ELR (cell line): ENCODE measurements around the gene WWOX.

ENCODE experiments used
- DNase-seq: peaks from one replicate; pipeline ENCODE4 v3.0.0-alpha.2; 2015; ENCODE audit warnings: low read depth

Gene WWOX

DNA sequence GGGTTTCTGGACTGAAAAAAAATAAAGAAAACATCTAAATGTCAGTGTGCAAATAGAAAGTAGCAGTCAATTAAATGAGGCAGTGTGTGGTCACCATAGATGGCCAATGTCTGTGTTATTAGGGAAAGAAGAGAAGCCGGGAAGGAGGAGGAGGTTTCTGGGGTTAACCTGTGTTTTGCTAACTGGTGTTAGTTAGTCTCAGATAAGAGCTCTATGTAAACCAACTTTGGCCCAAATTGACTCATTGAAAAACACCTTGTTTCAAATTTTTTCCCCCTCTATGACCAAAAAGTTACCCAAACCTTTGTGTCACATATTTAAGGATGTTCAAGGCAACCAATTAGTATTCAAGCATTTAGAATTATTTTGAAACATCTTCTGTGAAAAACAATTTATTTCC, 970.2 kb downstream of the WWOX start:
- DNase-seq = no peak

DNA sequence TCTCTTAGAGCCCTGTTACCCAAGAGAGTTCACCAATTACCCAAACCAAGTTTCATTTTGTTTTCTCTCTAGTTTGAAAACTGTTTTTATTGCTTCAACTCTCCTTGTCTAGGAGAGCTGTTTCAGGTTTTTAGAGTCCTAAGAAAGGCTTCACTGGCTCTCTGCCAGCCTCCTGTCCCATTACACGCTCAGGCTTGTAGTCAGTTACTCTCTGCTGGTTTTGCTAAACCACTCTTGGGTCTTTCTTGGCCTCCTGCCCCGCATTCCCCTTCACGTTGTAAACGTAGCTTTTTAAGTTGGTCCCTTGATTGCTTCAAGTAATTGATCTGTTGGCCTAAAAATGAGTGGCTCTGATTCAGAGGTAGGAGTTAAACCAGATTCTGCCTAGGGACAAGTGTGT, 972.0 kb downstream of the WWOX start:
- no peak for DNase-seq

DNA sequence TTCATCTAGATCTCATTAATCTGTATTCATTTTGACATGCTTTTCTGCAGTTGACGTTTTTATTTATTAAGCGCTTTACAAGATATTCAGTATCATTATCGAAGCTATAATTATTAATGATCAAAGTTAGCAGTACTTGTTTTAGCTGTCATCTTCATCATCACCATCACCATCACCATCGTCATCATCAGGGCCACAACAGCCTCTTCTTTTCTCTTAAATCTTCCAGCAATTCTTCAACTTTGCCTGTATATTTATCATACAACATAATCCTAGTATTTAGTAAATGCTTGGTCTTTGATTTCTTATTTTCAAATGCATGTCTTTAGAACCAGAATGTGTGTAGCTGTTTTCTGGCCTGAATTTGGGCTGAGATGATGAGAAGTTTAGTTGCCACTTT, 973.1 kb downstream of the WWOX start:
- no peak for DNase-seq

DNA sequence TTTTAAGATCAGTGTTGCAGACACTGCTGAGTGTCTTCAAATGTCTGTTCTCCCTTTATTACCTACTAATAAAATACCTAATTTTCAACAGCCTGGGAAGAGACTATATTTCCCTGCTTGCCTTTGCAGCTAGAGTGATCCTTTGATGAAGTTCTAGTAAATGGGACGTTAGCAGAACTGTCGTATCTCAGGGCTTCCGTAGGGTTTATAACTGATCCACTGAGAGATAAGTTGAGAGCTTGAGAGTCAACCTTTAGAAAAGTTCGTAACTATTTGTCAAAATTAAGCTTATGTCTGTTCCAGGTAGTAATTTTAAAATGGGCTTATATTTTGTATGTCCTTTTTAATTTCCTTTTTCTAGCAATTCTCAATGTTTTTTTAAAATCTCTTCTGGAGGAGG, 974.1 kb downstream of the WWOX start:
- no peak for DNase-seq

DNA sequence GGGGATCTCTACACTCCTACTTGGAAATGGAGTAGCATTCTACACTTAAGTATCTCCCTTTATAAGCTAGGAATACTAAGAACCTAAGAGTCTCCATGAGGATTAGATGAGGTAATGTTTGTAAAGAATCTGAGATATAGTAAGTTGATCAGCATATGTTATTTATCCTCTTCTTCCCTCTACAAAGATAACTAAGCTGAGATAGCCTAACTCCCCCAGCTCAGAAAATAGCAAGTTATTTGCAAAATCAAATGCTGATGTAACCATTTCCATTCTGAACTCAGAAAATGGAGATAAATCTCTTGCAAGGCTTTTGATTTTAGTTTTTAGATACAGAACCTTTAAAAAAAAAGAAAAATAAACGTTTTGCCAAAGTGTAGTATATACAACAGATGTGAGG, 975.1 kb downstream of the WWOX start:
- DNase-seq = no peak

DNA sequence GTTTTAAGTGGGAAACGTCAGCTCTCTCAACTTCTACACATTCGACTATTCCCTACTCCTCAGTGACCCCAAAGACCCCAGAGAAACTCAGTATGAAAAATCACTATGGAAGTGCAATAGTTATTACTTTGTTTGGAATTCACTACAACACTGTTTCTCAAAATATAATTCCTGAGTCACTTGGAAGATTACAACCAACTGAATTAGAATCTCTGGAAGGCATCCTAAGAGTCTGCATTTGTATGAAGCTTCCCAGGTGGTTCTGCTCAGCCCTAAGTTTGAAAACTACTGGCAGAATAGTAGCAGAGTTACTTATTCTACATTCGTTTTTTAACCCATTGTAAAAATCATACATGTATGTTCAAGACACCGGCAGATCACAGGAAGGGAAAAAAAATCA, 975.5 kb downstream of the WWOX start:
- no peak for DNase-seq

DNA sequence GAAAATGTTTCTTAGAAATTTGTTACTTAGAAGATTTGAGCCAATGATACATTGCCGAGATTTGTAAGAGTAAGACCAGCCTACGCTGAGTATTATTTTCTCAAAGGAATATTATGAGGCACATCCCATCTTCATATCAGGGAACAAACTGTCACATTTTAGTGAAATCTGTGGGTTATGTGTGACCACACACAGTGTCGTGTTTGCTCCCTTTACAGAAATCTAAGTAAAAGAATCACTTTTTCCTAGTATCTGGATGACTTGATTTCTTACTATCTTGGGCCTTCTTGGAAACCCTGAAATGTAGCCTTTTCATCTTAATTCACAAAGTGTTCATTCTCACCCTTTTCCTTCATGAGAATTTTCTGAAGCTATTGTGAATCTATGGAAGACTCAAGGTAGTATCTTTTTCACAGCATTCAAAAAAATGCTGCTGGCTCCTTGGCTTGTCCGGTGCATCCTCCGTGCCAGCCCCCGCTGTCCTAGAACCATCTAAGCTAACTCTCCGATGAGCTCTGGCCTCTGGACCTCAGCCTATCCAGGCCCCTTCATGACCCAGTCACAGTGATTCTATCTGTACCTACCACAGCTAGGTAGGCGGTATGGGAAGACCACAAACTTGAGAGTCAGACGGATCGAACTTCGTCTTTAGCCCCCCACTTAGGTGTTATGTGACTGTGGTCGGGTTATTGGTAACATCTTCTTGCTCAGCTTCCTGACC, 976.8 kb downstream of the WWOX start:
- DNase-seq = no peak

DNA sequence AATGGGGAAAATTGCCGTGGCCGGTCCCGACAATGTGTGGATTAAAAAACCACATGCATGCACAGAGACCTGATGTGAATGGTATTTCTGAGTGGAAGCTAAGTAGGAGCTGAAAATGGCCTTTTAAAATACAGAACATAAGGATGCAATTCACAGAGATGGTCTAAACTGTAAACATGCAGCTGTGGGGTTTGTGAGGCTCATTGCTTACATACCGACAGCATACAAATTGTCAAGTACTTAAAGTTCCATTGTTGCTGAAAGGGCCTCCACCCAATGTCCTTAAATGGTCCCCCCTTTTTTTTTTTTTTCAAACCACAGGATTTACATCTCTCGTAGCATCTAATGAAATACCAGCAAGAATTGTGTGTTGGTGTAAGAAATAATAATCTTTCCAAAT, 977.9 kb downstream of the WWOX start:
- no peak for DNase-seq

DNA sequence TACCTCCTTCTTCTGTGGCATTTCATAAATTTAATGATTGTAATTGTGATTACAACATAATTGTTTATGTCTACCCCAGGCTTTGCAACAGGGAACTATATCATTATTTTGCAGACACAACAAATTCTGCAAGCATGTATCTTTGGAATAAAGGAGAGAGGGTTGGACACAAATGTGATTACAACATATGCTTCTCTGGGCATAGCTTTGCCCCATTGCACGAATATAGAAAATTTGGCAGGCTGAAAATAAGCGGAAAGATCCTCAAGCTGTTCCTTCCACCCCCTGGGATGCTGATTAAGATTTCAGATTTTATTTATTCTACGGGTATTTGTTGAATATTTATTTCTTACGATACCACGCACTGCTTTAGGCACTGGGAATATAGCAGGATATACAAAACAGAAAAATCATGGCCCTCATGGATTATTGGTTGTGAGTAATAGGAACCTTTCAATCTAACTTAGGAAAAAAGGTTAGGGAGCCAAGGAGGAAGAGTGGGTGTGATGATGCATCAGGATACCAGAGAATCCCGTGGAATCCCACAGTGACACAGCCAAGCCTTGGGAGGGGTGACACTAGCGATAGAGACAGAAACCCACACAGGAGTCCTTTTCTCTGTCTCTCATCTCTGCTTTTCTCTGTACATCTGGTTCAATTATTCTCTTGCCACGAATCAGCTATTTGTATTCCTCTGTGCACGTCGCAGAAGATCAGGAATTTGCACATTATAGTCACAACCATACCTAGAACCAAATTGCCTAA, 980.4 kb downstream of the WWOX start:
- DNase-seq = no peak

DNA sequence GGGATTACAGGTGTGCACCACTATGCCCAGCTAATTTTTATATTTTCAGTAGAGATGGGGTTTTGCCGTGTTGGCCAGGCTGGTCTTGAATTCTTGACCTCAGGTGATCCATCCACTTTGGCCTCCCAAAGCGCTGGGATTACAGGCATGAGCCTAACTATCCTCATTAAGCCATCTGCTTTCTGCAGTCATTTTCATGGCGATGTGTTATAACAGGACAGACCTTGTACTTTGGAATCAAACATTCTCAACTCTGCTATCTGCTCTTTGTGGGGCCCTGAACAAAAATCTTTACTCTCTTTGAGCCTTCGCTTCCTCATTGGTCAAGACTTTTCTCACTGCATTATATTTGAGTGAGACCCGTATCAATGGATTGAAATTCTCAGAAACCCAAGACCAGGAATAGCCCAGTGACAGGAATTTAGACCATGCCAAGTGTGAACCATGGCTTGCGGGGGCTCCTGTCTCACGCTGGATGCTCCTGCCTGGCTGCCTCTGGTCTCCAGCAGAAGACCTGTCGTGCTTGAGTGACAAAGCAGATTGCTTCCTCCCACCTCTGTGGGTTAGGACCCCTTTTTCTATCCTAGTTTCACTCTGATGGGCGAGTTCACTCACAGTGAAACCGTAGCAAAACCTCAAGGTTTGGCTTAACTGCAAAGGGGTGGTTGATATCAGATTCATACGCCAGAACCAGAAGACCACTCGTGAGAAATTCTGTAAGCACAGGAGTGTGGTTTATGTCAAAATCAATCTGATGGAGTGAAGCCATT, 982.0 kb downstream of the WWOX start:
- DNase-seq = no peak

DNA sequence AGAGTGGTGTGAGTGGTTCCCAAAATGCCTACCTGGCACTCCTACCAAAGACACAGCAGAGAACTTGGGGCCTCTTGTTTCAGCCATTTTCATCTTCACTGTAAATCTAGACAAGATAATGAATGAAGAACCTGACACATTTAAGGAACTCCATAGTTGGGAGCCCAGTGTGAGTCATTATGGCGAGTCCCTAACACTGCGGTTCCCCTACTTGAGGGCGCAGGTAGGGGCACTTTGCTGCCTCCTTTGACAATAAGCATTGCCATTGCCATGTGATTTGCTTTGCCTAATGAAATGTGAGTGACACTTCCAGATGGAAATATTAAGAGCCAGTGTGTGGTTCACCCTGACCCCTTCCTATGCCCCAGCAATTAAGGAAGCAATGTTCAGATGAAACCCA, 983.5 kb downstream of the WWOX start:
- DNase-seq = no peak

DNA sequence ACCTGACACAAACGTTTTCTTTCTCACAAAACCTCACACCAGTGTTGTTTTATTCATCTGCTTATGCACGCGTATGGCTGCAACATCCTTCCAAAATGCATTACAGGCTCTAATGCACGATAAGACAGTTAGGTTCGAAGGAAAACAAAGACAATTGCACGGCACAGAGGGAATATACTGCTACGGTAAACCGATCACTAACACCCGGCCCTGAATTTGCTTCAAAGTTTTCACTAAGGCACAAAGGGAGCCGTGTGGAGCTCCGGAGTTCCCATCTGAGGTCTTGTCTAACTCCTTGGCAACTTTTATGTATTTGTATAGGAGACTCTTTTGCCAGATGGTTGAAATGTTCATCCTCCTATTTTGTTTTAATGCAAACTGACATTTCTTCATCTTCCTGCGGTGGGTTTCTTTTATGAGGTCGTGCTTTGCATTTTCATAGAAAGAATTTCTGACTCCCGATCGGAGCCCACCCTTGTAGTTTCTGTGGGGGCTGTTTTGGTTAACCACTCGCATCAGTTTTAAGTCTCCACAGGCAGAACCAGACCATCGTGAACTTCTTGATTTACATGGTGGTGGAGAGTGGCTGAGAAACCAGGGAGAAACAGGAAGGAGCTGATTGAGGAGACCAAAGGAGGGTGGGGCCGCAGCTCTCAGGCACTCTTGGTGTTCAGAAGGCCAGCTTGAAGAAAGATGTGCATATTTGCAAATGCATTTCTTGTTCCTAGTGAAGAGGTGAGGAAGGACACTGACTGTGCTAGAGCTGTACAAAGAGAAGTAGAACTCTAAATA, 984.2 kb downstream of the WWOX start:
- no peak for DNase-seq

DNA sequence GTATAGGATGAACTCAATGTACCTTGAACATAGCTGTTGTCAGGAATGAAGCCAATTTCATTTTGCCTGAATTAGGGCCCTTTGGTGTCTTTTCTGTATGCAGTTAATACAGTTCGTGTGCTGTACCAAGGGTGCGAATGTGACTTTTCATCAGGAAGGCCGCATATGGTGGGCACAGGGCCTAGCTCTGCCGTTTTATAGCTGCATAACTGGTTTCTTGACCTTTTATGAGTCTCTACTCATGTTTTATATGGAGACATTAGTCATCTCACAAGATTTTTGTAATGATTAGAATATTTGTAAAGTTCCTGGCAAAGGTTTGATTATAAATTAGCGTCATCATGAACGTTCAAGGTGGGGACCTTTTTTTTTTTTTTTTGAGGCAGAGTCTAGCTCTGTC, 989.5 kb downstream of the WWOX start:
- no peak for DNase-seq

DNA sequence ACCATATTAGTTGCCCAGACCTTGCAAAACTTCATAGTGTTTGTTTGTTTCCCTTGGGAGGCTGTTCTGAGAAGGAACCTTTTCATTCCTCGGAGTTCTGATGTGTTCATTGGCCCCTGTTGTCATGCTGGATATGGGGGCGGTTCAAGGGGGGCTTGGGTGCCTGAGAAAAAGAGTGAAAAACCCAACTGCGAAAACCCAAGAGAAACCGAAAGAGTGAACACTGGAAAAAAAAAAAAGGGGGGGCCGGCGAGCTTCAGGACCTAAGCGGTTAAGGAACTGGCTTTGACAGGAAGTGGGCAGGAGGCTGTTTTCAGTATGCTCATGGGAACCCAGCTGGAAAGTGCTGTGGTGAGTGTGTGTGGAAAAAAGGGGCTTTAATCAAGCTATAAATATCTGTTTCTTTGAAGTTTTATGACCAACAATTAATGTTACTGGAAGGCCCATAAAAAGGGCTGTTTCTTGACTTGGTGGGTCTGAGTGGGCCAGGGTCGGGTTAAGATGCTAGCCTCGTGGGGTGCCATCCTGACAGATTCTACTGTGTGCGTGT, 990.4 kb downstream of the WWOX start:
- DNase-seq = no peak

DNA sequence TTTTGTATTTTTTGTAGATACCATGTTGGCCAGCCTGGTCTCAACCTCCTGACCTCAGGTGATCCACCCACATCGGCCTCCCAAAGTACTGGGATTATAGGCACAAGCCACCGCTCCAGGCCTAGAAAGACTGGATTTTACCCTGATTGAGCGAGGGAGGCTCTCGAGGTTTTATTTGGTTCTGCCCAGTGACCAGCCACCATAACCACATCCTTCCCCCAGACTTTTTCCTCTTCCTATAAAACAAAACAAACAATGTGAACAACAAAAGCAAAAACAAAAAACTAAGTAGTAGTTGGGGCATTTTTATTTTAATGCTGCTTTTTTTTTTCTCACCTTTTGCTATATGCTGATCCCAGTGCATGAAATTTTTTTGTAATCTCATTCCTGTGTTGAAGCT, 991.5 kb downstream of the WWOX start:
- DNase-seq = no peak

DNA sequence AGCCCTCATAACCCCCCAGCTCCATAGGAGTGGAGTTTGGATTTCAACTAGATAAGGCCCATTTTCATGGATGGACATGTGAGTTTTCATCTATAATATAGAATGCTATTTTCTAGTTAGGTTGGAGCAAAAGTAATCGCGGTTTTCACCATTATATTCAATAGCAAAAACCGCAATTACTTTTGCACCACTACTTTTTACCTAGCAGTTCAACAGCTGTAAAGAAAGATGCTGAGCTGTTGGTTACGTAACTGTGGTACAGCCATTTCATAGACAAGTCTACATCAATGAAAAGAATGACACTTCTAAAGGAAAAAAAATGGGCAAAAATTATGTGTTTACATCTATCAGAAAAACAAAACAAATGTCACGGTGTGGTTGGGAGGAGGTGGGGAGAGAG, 993.4 kb downstream of the WWOX start:
- DNase-seq = no peak

DNA sequence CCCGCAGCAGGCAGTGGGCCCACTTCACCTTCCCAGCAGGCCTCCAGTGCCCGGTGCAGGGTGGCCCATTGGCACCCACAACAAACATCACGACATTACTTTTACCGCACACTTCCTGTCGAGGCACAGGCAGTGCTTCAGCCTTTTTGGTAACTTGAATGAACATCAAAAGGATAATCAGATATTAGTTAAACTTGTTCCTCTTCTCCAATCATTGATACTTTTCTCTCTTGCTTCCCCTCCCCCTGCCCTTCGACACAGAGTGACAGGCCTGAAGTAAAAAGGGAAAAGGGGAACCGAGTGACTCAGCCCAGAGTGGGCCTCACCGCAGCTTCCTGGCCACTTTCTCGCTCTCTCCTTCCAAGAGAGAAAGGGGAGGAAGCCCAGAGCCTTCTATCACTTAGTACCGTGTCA, 994.1 kb downstream of the WWOX start:
- DNase-seq = no peak

DNA sequence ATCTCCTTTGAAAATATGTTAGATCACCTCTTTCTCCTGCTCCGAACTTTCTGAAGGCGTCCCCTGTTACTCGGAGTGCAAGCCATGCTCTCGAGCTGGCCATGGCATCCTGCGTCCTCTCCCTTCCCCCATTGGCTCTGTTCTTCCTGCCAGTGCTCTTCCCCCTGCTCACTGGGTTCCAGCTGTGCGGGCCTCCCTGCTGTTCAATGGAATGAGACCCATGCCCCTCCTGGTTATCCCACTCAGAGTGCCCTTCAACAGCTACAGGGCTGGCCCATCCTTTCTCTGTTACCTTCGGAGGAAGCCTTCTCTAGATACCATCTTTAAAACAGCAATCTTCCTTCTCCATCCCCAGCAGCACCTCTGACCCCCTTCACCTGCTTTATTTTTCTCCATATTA, 996.8 kb downstream of the WWOX start:
- no peak for DNase-seq

DNA sequence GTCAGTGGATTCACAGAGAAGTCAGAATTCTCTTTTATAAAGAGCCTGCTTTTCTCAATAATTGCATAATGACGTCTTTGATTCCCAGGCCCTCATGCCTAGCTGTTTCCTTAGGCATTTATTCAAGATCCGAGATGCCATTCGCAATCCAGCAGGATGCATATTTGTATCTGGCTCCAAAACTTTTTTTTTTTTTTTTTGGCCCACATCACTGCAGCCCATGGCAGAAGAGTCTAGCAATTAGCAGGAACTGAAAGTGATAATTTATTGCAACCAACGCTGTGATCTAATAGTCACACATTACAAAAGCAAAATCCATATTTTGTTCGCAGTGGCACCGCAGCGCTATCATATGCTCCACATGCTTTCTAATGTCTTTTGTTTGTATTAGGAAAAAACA, 997.7 kb downstream of the WWOX start:
- DNase-seq = no peak

DNA sequence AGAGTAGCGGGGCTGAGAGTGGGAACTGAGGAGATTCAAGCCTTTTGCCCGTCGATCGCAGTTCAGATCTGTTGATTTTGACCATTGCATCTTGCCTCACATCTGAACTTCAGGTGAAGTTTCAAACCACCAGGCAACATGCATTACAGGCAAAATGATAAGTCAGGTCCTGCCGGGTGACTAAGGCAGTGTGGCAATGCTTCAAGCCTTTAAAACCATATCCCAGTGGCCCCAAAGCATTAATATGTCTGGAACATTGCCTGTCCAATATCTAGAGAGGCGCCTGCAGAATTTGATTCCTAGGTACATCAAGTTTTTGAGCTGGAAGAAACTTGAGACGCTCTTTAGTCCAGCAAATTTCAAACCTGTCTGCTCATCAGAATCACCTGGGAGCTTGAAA, 998.3 kb downstream of the WWOX start:
- no peak for DNase-seq

DNA sequence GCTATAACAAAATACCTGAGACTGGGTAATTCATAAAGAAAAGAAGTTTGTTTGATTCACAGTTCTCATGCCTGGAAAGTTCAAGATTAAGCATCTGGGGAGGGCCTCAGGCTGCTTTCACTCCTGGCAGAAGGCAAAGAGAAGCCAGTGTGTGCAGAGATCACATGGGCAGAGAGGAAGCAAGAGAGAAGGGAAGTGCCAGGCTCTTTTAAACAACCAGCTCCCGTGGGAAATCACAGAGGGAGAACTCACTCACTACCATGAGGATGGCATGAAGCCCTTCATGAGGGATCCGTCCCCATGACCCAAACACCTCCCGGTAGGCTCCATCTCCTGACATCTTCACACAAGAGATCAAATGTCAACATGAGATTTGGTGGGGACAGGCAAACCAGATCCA, 999.5 kb downstream of the WWOX start:
- no peak for DNase-seq

DNA sequence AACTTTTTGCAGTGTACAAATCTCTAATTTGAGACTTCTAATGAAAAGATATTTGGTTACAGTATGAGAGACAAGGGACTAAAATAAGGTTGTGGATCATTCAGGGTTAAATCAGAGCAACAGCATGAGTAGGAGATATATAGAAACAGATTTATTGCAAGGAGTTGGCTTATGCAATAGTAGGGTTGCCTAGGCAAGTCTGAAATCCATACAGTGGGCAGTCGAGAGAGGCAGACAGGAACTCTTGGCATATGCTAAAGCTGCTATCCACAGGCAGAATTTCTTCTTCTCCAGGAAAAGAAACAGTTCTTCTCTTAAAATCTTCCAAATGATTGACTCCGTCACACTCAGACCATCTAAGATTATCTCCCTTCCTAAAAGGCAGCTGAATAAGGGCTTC, 1000.3 kb downstream of the WWOX start:
- DNase-seq = no peak
